Endodermal cell (in vitro differentiated cells): ENCODE results near the gene DLG2. TPM values are rescaled to one million over a fixed set of nuclear protein-coding genes. Genes with fewer than 3 reads are reported as not detected.

Experiments
- DNase-seq: peaks from one replicate; pipeline ENCODE4 v3.0.0-alpha.2; 2017
- H3K27ac ChIP-seq: 2 replicates; pipeline ENCODE4 v1.5.1; 2013; ENCODE audit warnings: mild to moderate bottlenecking, low read depth, low read length, moderate library complexity
- H3K27me3 ChIP-seq: 2 replicates; pipeline ENCODE4 v1.6.1; 2013; ENCODE audit warnings: mild to moderate bottlenecking, low read length, moderate library complexity; ENCODE audit not compliant: insufficient read depth, control insufficient read depth, poor library complexity, severe bottlenecking
- H3K36me3 ChIP-seq: 2 replicates; pipeline ENCODE4 v1.7.0; 2013; ENCODE audit warnings: mild to moderate bottlenecking, low read length, moderate library complexity; ENCODE audit not compliant: control insufficient read depth, insufficient read depth
- H3K4me1 ChIP-seq: one replicate; pipeline ENCODE4 v1.7.0; 2013; ENCODE audit warnings: low read length; ENCODE audit not compliant: control insufficient read depth, insufficient read depth
- H3K4me3 ChIP-seq: 2 replicates; pipeline ENCODE4 v1.5.1; 2013; ENCODE audit warnings: mild to moderate bottlenecking, low read length, moderate library complexity
- H3K9ac ChIP-seq: 2 replicates; pipeline ENCODE4 v1.6.1; 2013; ENCODE audit warnings: mild to moderate bottlenecking, low read length, moderate library complexity; ENCODE audit not compliant: poor library complexity, severe bottlenecking; ENCODE audit errors: extremely low read depth
- H3K9me3 ChIP-seq: 2 replicates; pipeline ENCODE4 v1.6.1; 2013; ENCODE audit warnings: mild to moderate bottlenecking, low read length, moderate library complexity; ENCODE audit not compliant: control insufficient read depth
- H3K27ac Mint-ChIP-seq: 2 replicates; pipeline ENCODE4 v1.8.0; 2020; ENCODE audit warnings: mixed read lengths
- H3K27me3 Mint-ChIP-seq: 2 replicates; pipeline ENCODE4 v1.8.0; 2021; ENCODE audit warnings: mild to moderate bottlenecking, mixed read lengths; ENCODE audit not compliant: insufficient read depth
- H3K36me3 Mint-ChIP-seq: 2 replicates; pipeline ENCODE4 v1.8.0; 2020; ENCODE audit warnings: low read depth, mixed read lengths
- H3K4me1 Mint-ChIP-seq: 2 replicates; pipeline ENCODE4 v1.8.0; 2020; ENCODE audit warnings: mixed read lengths
- H3K4me3 Mint-ChIP-seq: 2 replicates; pipeline ENCODE4 v1.8.0; 2020; ENCODE audit warnings: mild to moderate bottlenecking, moderate library complexity, mixed read lengths
- H3K9me3 Mint-ChIP-seq: 2 replicates; pipeline ENCODE4 v1.8.0; 2020; ENCODE audit warnings: mild to moderate bottlenecking, mixed read lengths
- CTCF ChIP-seq: fragments of 200-600 bp; sonication (generic); conservative IDR thresholded peaks from 2 replicates; pipeline ENCODE4 v1.5.0; 2021; ENCODE audit warnings: antibody characterized with exemption, mild to moderate bottlenecking
- WGBS, 2 experiments: methylation state at CpG; one replicate each; pipeline versions ENCODE4 v1.1.5 to v1.1.7; 2013; ENCODE audit warnings: missing lambda C conversion rate in 2 of 2, mixed read lengths in 1 of 2; ENCODE audit not compliant: insufficient coverage in 1 of 2, insufficient read length in 1 of 2; 5-methylcytosine and 5-hydroxymethylcytosine counted together
- total RNA-seq, 2 donors: library from RNA; stranded (reverse); fragmentation: NEBNext Ultra II Directional in 1 of 2; extraction: Animal tissue kit (Norgen Biotek cat#: 25700) in 1 of 2; gene quantifications; 2 replicates in 1 of 2; 3 replicates in 1 of 2; pipeline ENCODE4 v1.2.1, GENCODE V29; 2021

DLG2 gene
- total RNA-seq, 2 donors from 2014 or later = 9.6 to 10.6 TPM

- H3K36me3 ChIP-seq = no peaks in the 10 kb centered on the region
- Mint-ChIP-seq H3K36me3 (no peaks in the 10 kb centered on the region), H3K4me3 (no peak overlapping the region), H3K4me1 (peaks cover 2% of the 10 kb centered on the region), H3K9me3 (no peaks in the 10 kb centered on the region), H3K27ac (no peak overlapping the region), H3K27me3 (no peaks in the 10 kb centered on the region)
- 77 to 92% methylated on average over 4 of the region's 4 CpGs for WGBS, 2 experiments
- H3K27ac ChIP-seq = no peak overlapping the region
- H3K9ac ChIP-seq = no peak overlapping the region
- no peaks in the 10 kb centered on the region for H3K9me3 ChIP-seq
- no peak overlapping the region for H3K4me3 ChIP-seq
- H3K27me3 ChIP-seq = no peaks in the 10 kb centered on the region
- no peak for DNase-seq
- H3K4me1 ChIP-seq = no peaks in the 10 kb centered on the region
- no peak for TF ChIP-seq CTCF
These were observed 1377.6 kb downstream of the DLG2 start for GRCh38 chr11:84249344-84250135.

- Mint-ChIP-seq H3K27me3 (no peaks in the 10 kb centered on the region), H3K27ac (no peak overlapping the region), H3K9me3 (no peaks in the 10 kb centered on the region), H3K4me1 (peaks cover 2% of the 10 kb centered on the region), H3K4me3 (no peak overlapping the region), H3K36me3 (no peaks in the 10 kb centered on the region)
- Histone ChIP-seq H3K4me1 (no peaks in the 10 kb centered on the region), H3K4me3 (no peak overlapping the region), H3K27me3 (no peaks in the 10 kb centered on the region), H3K9ac (no peak overlapping the region), H3K9me3 (no peaks in the 10 kb centered on the region), H3K27ac (no peak overlapping the region), H3K36me3 (no peaks in the 10 kb centered on the region)
- DNase-seq = no peak
- 67 to 74% methylated on average over 3 to 4 of the region's 4 CpGs for WGBS, 2 experiments
- TF ChIP-seq CTCF = no peak
These were observed 1379.2 kb downstream of the DLG2 start for GRCh38 chr11:84247926-84248325.

GRCh38 chr11:84247129-84247528 is 1380.0 kb downstream of the DLG2 start:
- Mint-ChIP-seq H3K36me3 (no peaks in the 10 kb centered on the region), H3K9me3 (no peaks in the 10 kb centered on the region), H3K4me1 (peaks cover 2% of the 10 kb centered on the region), H3K4me3 (no peak overlapping the region), H3K27ac (no peak overlapping the region), H3K27me3 (no peaks in the 10 kb centered on the region)
- Histone ChIP-seq H3K36me3 (no peaks in the 10 kb centered on the region), H3K27me3 (no peaks in the 10 kb centered on the region), H3K4me3 (no peak overlapping the region), H3K4me1 (no peaks in the 10 kb centered on the region), H3K9ac (no peak overlapping the region), H3K27ac (no peak overlapping the region), H3K9me3 (no peaks in the 10 kb centered on the region)
- no peak for TF ChIP-seq CTCF
- no peak for DNase-seq
- 86 to 92% methylated on average over 1 of the region's 1 CpG for whole genome bisulfite sequencing, 2 experiments
